Panc1 (cell line): Measurements from ENCODE around the gene LELP1. TPM values are rescaled to one million over a fixed set of nuclear protein-coding genes. Genes with fewer than 3 reads are reported as not detected.

Experiments
- ATAC-seq: fragments of 200-7000 bp; cut with Tn5 transposase; 2 replicates; pipeline ENCODE4 v1.9.1; 2020; ENCODE audit warnings: mild to moderate bottlenecking, moderate library complexity
- BruUV-seq: library from RNA; stranded (reverse); fragments of 400-500 nt; replicated peaks from 2 replicates; lab custom pipeline; 2021; lab: Mats Ljungman, UMichigan
- CTCF ChIA-PET: fragments of 300-600 bp; sonication (Branson Sonifier 250); formaldehyde crosslinking; loops from one replicate; lab custom pipeline; 2022; ENCODE audit warnings: antibody characterized with exemption; lab: Charles Lee
- POLR2A ChIA-PET: fragments of 300-600 bp; sonication (Branson Sonifier 250); formaldehyde crosslinking; loops from one replicate; lab custom pipeline; 2022; ENCODE audit warnings: antibody characterized with exemption; lab: Charles Lee
- DNase-seq: peaks from one replicate; pipeline ENCODE4 v3.0.0-alpha.2; 2010; ENCODE audit warnings: low read depth, low spot score
- H3K27ac ChIP-seq: 2 replicates; pipeline ENCODE4 v1.5.1; 2011; ENCODE audit warnings: mild to moderate bottlenecking, low read length, inconsistent platforms
- H3K27me3 ChIP-seq: fragments of 200-500 bp; sonication (Bioruptor generic); 2 replicates; pipeline ENCODE4 v1.6.0; 2014; ENCODE audit warnings: low read length, inconsistent platforms; ENCODE audit not compliant: control insufficient read depth, insufficient read depth
- H3K36me3 ChIP-seq: fragments of 200-500 bp; sonication (Bioruptor generic); 2 replicates; pipeline ENCODE4 v1.5.1; 2014; ENCODE audit warnings: inconsistent platforms, mild to moderate bottlenecking, low read length, moderate library complexity; ENCODE audit not compliant: control insufficient read depth, insufficient read depth
- H3K4me1 ChIP-seq: 2 replicates; pipeline ENCODE4 v1.5.1; 2011; ENCODE audit warnings: inconsistent platforms, mild to moderate bottlenecking, low read length, moderate library complexity; ENCODE audit not compliant: control insufficient read depth, insufficient read depth
- H3K4me3 ChIP-seq, 2 experiments: 2 replicates each; pipeline ENCODE4 v1.5.1; 2011 to 2012; ENCODE audit warnings: low read depth in 2 of 2, low read length in 2 of 2, mild to moderate bottlenecking in 2 of 2, inconsistent platforms in 1 of 2, moderate library complexity in 1 of 2
- H3K9me3 ChIP-seq: fragments of 200-500 bp; sonication (Bioruptor generic); 2 replicates; pipeline ENCODE4 v1.5.1; 2014; ENCODE audit warnings: low read depth, mild to moderate bottlenecking, inconsistent platforms, low read length, moderate library complexity; ENCODE audit not compliant: control insufficient read depth, insufficient read depth
- POLR2AphosphoS5 ChIP-seq: IDR thresholded peaks from 2 replicates; pipeline ENCODE4 v1.6.1; 2012; ENCODE audit warnings: mild to moderate bottlenecking, low read depth, low read length, moderate library complexity
- SIN3A ChIP-seq: IDR thresholded peaks from 2 replicates; pipeline ENCODE4 v1.6.1; 2012; ENCODE audit warnings: low read depth, mild to moderate bottlenecking, low read length, moderate library complexity, borderline replicate concordance; ENCODE audit not compliant: insufficient read depth
- TCF7L2 ChIP-seq: IDR thresholded peaks from 2 replicates; pipeline ENCODE4 v1.6.1; 2011; ENCODE audit warnings: mild to moderate bottlenecking, low read depth, low read length, inconsistent platforms
- in situ Hi-C: cut with HindIII; loops from 2 replicates; pipeline ENCODE4 v1.10.0; 2016; ENCODE audit warnings: low sequenced_read_pairs, low pct_unique_long_range_greater_than_20kb
- intact Hi-C: fragments of 100-400 bp; cut with micrococcal nuclease; formaldehyde crosslinking; loops from one replicate; pipeline ENCODE4 v1.10.0; 2022; ENCODE audit not compliant: unreplicated experiment
- total RNA-seq: library from RNA; stranded (reverse); gene quantifications from one replicate; pipeline ENCODE4 v1.2.1, GENCODE V29; 2021; ENCODE audit not compliant: unreplicated experiment
- TF ChIP-seq, protein P1 (sequence below), 2 experiments: IDR thresholded peaks; 2 replicates each; pipeline ENCODE4 v1.6.1; 2011 to 2012; ENCODE audit warnings: low read depth in 2 of 2, control low read depth in 1 of 2, low read length in 1 of 2, mild to moderate bottlenecking in 1 of 2, moderate library complexity in 1 of 2; ENCODE audit not compliant: insufficient read depth in 1 of 2
- TF ChIP-seq, protein P2 (sequence below): fragments of 450-650 bp; IDR thresholded peaks from 2 replicates; pipeline ENCODE4 v1.5.1; 2017; ENCODE audit warnings: mild to moderate bottlenecking

LELP1 gene
- total RNA-seq, 1 experiment from 2014 or later, result not detected

- H3K9me3 ChIP-seq, result no peaks in the 10 kb centered on the region
- no peak overlapping the region for H3K27ac ChIP-seq
- intact Hi-C loops (no loop called here), in situ Hi-C loops (no loop called here)
- peaks cover 3% of the 10 kb centered on the region; the same call in 1 of the 2 replicates for H3K27me3 ChIP-seq
- DNase-seq, result no peak
- no peak for ATAC-seq
- CTCF ChIA-PET, result interaction anchor here (0.6 kb wide), 1 partner anchor 46 kb away, joined by 5 read pairs; no protein-coding TSS in a partner anchor
- H3K36me3 ChIP-seq, result no peaks in the 10 kb centered on the region; the same call in 1 of the 2 replicates
- no TSS peak for BruUV-seq
- TF ChIP-seq, protein P1, sequence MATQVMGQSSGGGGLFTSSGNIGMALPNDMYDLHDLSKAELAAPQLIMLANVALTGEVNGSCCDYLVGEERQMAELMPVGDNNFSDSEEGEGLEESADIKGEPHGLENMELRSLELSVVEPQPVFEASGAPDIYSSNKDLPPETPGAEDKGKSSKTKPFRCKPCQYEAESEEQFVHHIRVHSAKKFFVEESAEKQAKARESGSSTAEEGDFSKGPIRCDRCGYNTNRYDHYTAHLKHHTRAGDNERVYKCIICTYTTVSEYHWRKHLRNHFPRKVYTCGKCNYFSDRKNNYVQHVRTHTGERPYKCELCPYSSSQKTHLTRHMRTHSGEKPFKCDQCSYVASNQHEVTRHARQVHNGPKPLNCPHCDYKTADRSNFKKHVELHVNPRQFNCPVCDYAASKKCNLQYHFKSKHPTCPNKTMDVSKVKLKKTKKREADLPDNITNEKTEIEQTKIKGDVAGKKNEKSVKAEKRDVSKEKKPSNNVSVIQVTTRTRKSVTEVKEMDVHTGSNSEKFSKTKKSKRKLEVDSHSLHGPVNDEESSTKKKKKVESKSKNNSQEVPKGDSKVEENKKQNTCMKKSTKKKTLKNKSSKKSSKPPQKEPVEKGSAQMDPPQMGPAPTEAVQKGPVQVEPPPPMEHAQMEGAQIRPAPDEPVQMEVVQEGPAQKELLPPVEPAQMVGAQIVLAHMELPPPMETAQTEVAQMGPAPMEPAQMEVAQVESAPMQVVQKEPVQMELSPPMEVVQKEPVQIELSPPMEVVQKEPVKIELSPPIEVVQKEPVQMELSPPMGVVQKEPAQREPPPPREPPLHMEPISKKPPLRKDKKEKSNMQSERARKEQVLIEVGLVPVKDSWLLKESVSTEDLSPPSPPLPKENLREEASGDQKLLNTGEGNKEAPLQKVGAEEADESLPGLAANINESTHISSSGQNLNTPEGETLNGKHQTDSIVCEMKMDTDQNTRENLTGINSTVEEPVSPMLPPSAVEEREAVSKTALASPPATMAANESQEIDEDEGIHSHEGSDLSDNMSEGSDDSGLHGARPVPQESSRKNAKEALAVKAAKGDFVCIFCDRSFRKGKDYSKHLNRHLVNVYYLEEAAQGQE (IDR thresholded peaks at IDR 0.05; ENCODE audit: insufficient read depth in 1 of 2, low read depth in 2 of 2, low read length in 1 of 2), result no peak
- no peak for TF ChIP-seq POLR2AphosphoS5
- TF ChIP-seq, protein P2, sequence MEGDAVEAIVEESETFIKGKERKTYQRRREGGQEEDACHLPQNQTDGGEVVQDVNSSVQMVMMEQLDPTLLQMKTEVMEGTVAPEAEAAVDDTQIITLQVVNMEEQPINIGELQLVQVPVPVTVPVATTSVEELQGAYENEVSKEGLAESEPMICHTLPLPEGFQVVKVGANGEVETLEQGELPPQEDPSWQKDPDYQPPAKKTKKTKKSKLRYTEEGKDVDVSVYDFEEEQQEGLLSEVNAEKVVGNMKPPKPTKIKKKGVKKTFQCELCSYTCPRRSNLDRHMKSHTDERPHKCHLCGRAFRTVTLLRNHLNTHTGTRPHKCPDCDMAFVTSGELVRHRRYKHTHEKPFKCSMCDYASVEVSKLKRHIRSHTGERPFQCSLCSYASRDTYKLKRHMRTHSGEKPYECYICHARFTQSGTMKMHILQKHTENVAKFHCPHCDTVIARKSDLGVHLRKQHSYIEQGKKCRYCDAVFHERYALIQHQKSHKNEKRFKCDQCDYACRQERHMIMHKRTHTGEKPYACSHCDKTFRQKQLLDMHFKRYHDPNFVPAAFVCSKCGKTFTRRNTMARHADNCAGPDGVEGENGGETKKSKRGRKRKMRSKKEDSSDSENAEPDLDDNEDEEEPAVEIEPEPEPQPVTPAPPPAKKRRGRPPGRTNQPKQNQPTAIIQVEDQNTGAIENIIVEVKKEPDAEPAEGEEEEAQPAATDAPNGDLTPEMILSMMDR, result no peak
- no peak for TF ChIP-seq TCF7L2
- TF ChIP-seq SIN3A, result no peak
- H3K4me3 ChIP-seq, result no peak overlapping the region
- no peaks in the 10 kb centered on the region for H3K4me1 ChIP-seq
- POLR2A ChIA-PET, result no interaction called here
These were observed 29.3 kb downstream of the LELP1 start for GRCh38 chr1:153232553-153232952.

GRCh38 chr1:153233448-153233847 lies 30.2 kb downstream of the LELP1 start:
- no peaks in the 10 kb centered on the region for H3K9me3 ChIP-seq
- TF ChIP-seq TCF7L2 (no peak), POLR2AphosphoS5 (no peak), SIN3A (no peak)
- TF ChIP-seq, protein P2, result no peak
- TF ChIP-seq, protein P1 (IDR thresholded peaks at IDR 0.05; ENCODE audit: insufficient read depth in 1 of 2, low read depth in 2 of 2, low read length in 1 of 2), result no peak
- peaks cover 3% of the 10 kb centered on the region; the same call in 1 of the 2 replicates for H3K27me3 ChIP-seq
- H3K4me3 ChIP-seq, result no peak overlapping the region
- H3K36me3 ChIP-seq, result no peaks in the 10 kb centered on the region; the same call in 1 of the 2 replicates
- intact Hi-C loops, result no loop called here
- H3K27ac ChIP-seq, result no peak overlapping the region
- DNase-seq (no peak), ATAC-seq (no peak)
- BruUV-seq, result no TSS peak
- H3K4me1 ChIP-seq, result no peaks in the 10 kb centered on the region
- ChIA-PET POLR2A (interaction anchor here (0.6 kb wide), 1 partner anchor 1253 kb away, joined by 3 read pairs; no protein-coding TSS in a partner anchor), CTCF (interaction anchor here (0.6 kb wide), 1 partner anchor 45 kb away, joined by 5 read pairs; no protein-coding TSS in a partner anchor)
- in situ Hi-C loops, result no loop called here
